ENCODE results near the gene PIWIL4.

Gene PIWIL4

GRCh38 chr11:94647926-94648325 lies 80.8 kb downstream of the PIWIL4 start:
- Mint-ChIP-seq H3K9me3 (no peaks in the 10 kb centered on the region), H3K27me3 (ENCODE audit: low read depth) (no peaks in the 10 kb centered on the region), H3K27ac (peak overlapping the region in 1 of 3 experiments; percentile 6), H3K36me3 (ENCODE audit: low read depth) (no peaks in the 10 kb centered on the region), H3K4me1 (peaks cover 15% of the 10 kb centered on the region), H3K4me3 (no peak overlapping the region)
- TF ChIP-seq CTCF (IDR thresholded peaks at IDR 0.05; ENCODE audit: unreplicated experiment in 3 of 3), result no peak

GRCh38 chr11:94648789-94649188 lies 81.6 kb downstream of the PIWIL4 start:
- no peak overlapping the region for H3K27ac Mint-ChIP-seq
- H3K36me3 Mint-ChIP-seq (ENCODE audit: low read depth), result no peaks in the 10 kb centered on the region
- H3K27me3 Mint-ChIP-seq (ENCODE audit: low read depth), result no peaks in the 10 kb centered on the region
- TF ChIP-seq CTCF (IDR thresholded peaks at IDR 0.05; ENCODE audit: unreplicated experiment in 3 of 3), result no peak
- no peaks in the 10 kb centered on the region for H3K9me3 Mint-ChIP-seq
- H3K4me3 Mint-ChIP-seq, result no peak overlapping the region
- peaks cover 15% of the 10 kb centered on the region for H3K4me1 Mint-ChIP-seq

GRCh38 chr11:94649254-94649653 lies 82.1 kb downstream of the PIWIL4 start:
- no peak for TF ChIP-seq CTCF (IDR thresholded peaks at IDR 0.05; ENCODE audit: unreplicated experiment in 3 of 3)
- no peaks in the 10 kb centered on the region for H3K27me3 Mint-ChIP-seq (ENCODE audit: low read depth)

GRCh38 chr11:94649964-94650623 lies 82.9 kb downstream of the PIWIL4 start:
- TF ChIP-seq CTCF (IDR thresholded peaks at IDR 0.05; ENCODE audit: unreplicated experiment in 3 of 3), result no peak
- Mint-ChIP-seq H3K9me3 (no peaks in the 10 kb centered on the region), H3K4me3 (no peak overlapping the region), H3K27me3 (ENCODE audit: low read depth) (no peaks in the 10 kb centered on the region), H3K36me3 (ENCODE audit: low read depth) (no peaks in the 10 kb centered on the region), H3K4me1 (peaks cover 18% of the 10 kb centered on the region), H3K27ac (peak overlapping the region; percentile 50 to 90 (median 78))

More at GRCh38 chr11:94649254-94649653, 82.1 kb downstream of the PIWIL4 start:
- Mint-ChIP-seq H3K27ac (no peak overlapping the region), H3K9me3 (no peaks in the 10 kb centered on the region), H3K4me3 (no peak overlapping the region), H3K36me3 (ENCODE audit: low read depth) (no peaks in the 10 kb centered on the region), H3K4me1 (peaks cover 15% of the 10 kb centered on the region)

- Mint-ChIP-seq H3K4me3 (peak overlapping the region in 1 of 3 experiments; percentile 3), H3K36me3 (ENCODE audit: low read depth) (no peaks in the 10 kb centered on the region), H3K27ac (peak overlapping the region; percentile 50 to 90 (median 78)), H3K9me3 (no peaks in the 10 kb centered on the region), H3K27me3 (ENCODE audit: low read depth) (no peaks in the 10 kb centered on the region), H3K4me1 (peaks cover 19% of the 10 kb centered on the region)
- TF ChIP-seq CTCF (IDR thresholded peaks at IDR 0.05; ENCODE audit: unreplicated experiment in 3 of 3), result no peak
Observed at GRCh38 chr11:94650756-94651155, 83.6 kb downstream of the PIWIL4 start.

- H3K9me3 Mint-ChIP-seq, result no peaks in the 10 kb centered on the region
- no peak for TF ChIP-seq CTCF (IDR thresholded peaks at IDR 0.05; ENCODE audit: unreplicated experiment in 3 of 3)
- peaks cover 24% of the 10 kb centered on the region for H3K4me1 Mint-ChIP-seq
- no peaks in the 10 kb centered on the region for H3K36me3 Mint-ChIP-seq (ENCODE audit: low read depth)
- no peak overlapping the region for H3K4me3 Mint-ChIP-seq
- H3K27ac Mint-ChIP-seq, result peak overlapping the region in 2 of 3 experiments; percentile 26 to 81
- H3K27me3 Mint-ChIP-seq (ENCODE audit: low read depth), result peaks cover 4% of the 10 kb centered on the region
Observed at GRCh38 chr11:94652735-94653284, 85.6 kb downstream of the PIWIL4 start.
